GM18873 (cell line): ENCODE measurements around the gene MIPEP.
"Not testable (repeated sequence)": the region's sequence is repeated elsewhere in the genome, so short reads cannot be mapped to it uniquely, and the experiment has no call there.

Experiments used
- ATAC-seq: cut with Tn5 transposase; IDR thresholded peaks from one replicate; pipeline ENCODE4 v1.9.1; 2021; ENCODE audit warnings: mild to moderate bottlenecking, moderate library complexity, moderate number of reproducible peaks; ENCODE audit not compliant: unreplicated experiment, low FRiP score

The MIPEP gene

GRCh38 chr13:23889615-23890607 lies 711 bp upstream of the MIPEP start:
- peak; percentile 10 for ATAC-seq

- not testable (repeated sequence) for ATAC-seq
Observed at GRCh38 chr13:23884361-23884760, 4.8 kb downstream of the MIPEP start.

- ATAC-seq, result no peak
Observed at GRCh38 chr13:23883255-23883654, 5.9 kb downstream of the MIPEP start.

GRCh38 chr13:23881402-23881800 lies 7.8 kb downstream of the MIPEP start:
- not testable (repeated sequence) for ATAC-seq

- not testable (repeated sequence) for ATAC-seq
Observed at GRCh38 chr13:23880493-23881401, 8.5 kb downstream of the MIPEP start.

GRCh38 chr13:23877286-23877685 lies 11.9 kb downstream of the MIPEP start:
- no peak for ATAC-seq

GRCh38 chr13:23876265-23876664 lies 12.9 kb downstream of the MIPEP start:
- ATAC-seq, result no peak

GRCh38 chr13:23871616-23872220 lies 17.5 kb downstream of the MIPEP start:
- no peak for ATAC-seq

- ATAC-seq, result no peak
Observed at GRCh38 chr13:23870356-23871140, 18.7 kb downstream of the MIPEP start.

GRCh38 chr13:23868521-23868920 lies 20.7 kb downstream of the MIPEP start:
- no peak for ATAC-seq

- no peak for ATAC-seq
Observed at GRCh38 chr13:23867027-23867491, 22.1 kb downstream of the MIPEP start.

- no peak for ATAC-seq
Observed at GRCh38 chr13:23866420-23867026, 22.7 kb downstream of the MIPEP start.

- no peak for ATAC-seq
Observed at GRCh38 chr13:23865906-23866305, 23.3 kb downstream of the MIPEP start.

GRCh38 chr13:23865026-23865425 lies 24.2 kb downstream of the MIPEP start:
- ATAC-seq, result no peak

GRCh38 chr13:23861310-23861709 lies 27.9 kb downstream of the MIPEP start:
- ATAC-seq, result no peak

- no peak for ATAC-seq
Observed at GRCh38 chr13:23859904-23860303, 29.3 kb downstream of the MIPEP start.

GRCh38 chr13:23859455-23859854 lies 29.7 kb downstream of the MIPEP start:
- no peak for ATAC-seq

- no peak for ATAC-seq
Observed at GRCh38 chr13:23858546-23858945, 30.7 kb downstream of the MIPEP start.

- ATAC-seq, result no peak
Observed at GRCh38 chr13:23856008-23856750, 33.0 kb downstream of the MIPEP start.
